ENCODE data around the gene GNAZ. TPM values are rescaled to one million over a fixed set of nuclear protein-coding genes. Genes with fewer than 3 reads are reported as not detected.

GNAZ gene
- polyA plus RNA-seq, 1 donor from 2014 or later, result 52.0 TPM

DNA sequence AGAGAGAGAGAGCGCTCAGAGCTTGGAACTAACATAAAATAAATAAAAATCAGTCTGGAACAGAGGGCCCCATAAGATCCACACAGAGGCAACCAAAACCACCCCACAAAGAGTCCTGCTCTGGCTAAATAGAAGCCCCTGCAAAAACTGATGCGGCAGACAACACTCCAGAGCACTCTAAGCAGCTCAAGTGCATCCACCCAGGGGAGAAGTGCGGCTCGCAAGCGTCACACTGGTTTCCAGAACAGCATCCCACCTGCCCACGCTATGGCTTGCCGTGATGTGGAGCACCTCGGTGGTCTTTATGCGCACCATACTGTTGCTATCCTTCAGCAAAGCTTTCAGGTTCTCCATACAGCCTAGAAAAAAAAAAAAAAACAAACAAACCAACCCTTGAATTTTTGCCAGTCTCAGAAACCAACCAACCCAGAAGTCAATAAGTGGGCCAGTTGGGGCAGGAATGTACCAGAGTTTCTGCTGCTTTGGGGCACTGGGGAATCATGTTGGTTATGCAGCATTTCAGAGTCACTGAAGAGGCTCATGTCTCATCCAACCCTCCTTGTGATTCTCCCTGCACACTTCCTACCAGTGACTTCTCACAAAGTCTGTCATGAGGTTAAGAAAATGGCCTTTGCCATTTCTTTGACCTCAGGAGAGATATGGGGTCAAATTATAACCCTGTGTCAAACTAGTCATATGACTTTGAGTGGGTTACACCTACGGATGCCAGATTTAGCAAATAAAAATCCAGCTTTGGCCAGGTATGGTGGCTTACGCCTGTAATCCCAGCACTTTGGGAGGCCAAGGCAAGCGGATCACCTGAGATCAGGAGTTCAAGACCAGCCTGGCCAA, 68.5 kb downstream of the GNAZ start:
- Histone ChIP-seq H3K9me2 (ENCODE audit: insufficient read depth, low read length) (no peaks in the 10 kb centered on the region), H3K9me3 (ENCODE audit: low read length) (no peaks in the 10 kb centered on the region), H3K27ac (ENCODE audit: low read length) (no peak overlapping the region), H3K79me2 (replicated peaks; ENCODE audit: insufficient read depth, low read length) (no peaks in the 10 kb centered on the region), H3K4me2 (ENCODE audit: low read length) (no peak overlapping the region), H3K9ac (ENCODE audit: low read length) (no peak overlapping the region), H2AFZ (ENCODE audit: low read depth, low read length) (no peak overlapping the region), H3F3A (ENCODE audit: insufficient read depth, low read length, poor library complexity, severe bottlenecking) (no peaks in the 10 kb centered on the region), H3K36me3 (ENCODE audit: insufficient read depth, low read length) (no peaks in the 10 kb centered on the region), H3K4me3 (ENCODE audit: low read length) (no peak overlapping the region), H4K20me1 (ENCODE audit: insufficient read depth) (no peaks in the 10 kb centered on the region), H3K27me3 (ENCODE audit: insufficient read depth, low read depth, low read length) (no peaks in the 10 kb centered on the region)
- TF ChIP-seq MXI1 (conservative IDR thresholded peaks at IDR 0.05; ENCODE audit: poor library complexity, severe bottlenecking) (no peak), EZH2 (IDR thresholded peaks at IDR 0.05; ENCODE audit: borderline replicate concordance, insufficient read depth, low read length, poor library complexity, severe bottlenecking) (no peak), TAF1 (IDR thresholded peaks at IDR 0.05; ENCODE audit: low read depth) (no peak), SMC3 (conservative IDR thresholded peaks at IDR 0.05; ENCODE audit: poor library complexity) (no peak), RAD21 (conservative IDR thresholded peaks at IDR 0.05) (no peak), EP300 (conservative IDR thresholded peaks at IDR 0.05; ENCODE audit: poor library complexity, severe bottlenecking) (no peak), POLR2AphosphoS5 (IDR thresholded peaks at IDR 0.05) (no peak)
- TF ChIP-seq, protein P1, sequence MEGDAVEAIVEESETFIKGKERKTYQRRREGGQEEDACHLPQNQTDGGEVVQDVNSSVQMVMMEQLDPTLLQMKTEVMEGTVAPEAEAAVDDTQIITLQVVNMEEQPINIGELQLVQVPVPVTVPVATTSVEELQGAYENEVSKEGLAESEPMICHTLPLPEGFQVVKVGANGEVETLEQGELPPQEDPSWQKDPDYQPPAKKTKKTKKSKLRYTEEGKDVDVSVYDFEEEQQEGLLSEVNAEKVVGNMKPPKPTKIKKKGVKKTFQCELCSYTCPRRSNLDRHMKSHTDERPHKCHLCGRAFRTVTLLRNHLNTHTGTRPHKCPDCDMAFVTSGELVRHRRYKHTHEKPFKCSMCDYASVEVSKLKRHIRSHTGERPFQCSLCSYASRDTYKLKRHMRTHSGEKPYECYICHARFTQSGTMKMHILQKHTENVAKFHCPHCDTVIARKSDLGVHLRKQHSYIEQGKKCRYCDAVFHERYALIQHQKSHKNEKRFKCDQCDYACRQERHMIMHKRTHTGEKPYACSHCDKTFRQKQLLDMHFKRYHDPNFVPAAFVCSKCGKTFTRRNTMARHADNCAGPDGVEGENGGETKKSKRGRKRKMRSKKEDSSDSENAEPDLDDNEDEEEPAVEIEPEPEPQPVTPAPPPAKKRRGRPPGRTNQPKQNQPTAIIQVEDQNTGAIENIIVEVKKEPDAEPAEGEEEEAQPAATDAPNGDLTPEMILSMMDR (IDR thresholded peaks at IDR 0.05; ENCODE audit: poor library complexity, severe bottlenecking), result no peak
- TF ChIP-seq, protein P2, sequence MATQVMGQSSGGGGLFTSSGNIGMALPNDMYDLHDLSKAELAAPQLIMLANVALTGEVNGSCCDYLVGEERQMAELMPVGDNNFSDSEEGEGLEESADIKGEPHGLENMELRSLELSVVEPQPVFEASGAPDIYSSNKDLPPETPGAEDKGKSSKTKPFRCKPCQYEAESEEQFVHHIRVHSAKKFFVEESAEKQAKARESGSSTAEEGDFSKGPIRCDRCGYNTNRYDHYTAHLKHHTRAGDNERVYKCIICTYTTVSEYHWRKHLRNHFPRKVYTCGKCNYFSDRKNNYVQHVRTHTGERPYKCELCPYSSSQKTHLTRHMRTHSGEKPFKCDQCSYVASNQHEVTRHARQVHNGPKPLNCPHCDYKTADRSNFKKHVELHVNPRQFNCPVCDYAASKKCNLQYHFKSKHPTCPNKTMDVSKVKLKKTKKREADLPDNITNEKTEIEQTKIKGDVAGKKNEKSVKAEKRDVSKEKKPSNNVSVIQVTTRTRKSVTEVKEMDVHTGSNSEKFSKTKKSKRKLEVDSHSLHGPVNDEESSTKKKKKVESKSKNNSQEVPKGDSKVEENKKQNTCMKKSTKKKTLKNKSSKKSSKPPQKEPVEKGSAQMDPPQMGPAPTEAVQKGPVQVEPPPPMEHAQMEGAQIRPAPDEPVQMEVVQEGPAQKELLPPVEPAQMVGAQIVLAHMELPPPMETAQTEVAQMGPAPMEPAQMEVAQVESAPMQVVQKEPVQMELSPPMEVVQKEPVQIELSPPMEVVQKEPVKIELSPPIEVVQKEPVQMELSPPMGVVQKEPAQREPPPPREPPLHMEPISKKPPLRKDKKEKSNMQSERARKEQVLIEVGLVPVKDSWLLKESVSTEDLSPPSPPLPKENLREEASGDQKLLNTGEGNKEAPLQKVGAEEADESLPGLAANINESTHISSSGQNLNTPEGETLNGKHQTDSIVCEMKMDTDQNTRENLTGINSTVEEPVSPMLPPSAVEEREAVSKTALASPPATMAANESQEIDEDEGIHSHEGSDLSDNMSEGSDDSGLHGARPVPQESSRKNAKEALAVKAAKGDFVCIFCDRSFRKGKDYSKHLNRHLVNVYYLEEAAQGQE (IDR thresholded peaks at IDR 0.05; ENCODE audit: borderline replicate concordance), result no peak

DNA sequence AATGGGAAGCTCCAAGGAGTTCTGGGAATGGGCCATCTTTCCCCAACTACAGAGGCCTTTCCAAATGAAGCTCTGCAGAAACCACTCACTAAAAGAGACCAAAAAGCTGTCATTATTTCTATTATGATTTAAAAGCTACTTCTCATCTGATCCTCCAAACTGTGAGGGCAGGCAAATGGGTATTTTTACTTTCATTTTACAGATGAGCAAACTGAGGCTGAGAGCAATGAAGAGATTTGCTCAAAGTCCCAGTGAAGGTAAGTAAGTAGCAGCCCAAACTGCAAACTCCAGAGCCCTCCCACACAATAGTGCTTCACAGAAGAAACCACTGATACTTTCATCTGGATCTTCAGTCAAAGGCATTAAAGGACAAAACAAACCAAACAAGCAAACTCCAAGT, 70.1 kb downstream of the GNAZ start:
- Histone ChIP-seq H4K20me1 (ENCODE audit: insufficient read depth) (no peaks in the 10 kb centered on the region), H3F3A (ENCODE audit: insufficient read depth, low read length, poor library complexity, severe bottlenecking) (peaks cover 4% of the 10 kb centered on the region), H3K36me3 (ENCODE audit: insufficient read depth, low read length) (no peaks in the 10 kb centered on the region), H3K4me3 (ENCODE audit: low read length) (no peak overlapping the region), H3K27me3 (ENCODE audit: insufficient read depth, low read depth, low read length) (no peaks in the 10 kb centered on the region), H3K4me2 (ENCODE audit: low read length) (no peak overlapping the region), H3K9me2 (ENCODE audit: insufficient read depth, low read length) (no peaks in the 10 kb centered on the region), H2AFZ (ENCODE audit: low read depth, low read length) (no peak overlapping the region), H3K79me2 (replicated peaks; ENCODE audit: insufficient read depth, low read length) (no peaks in the 10 kb centered on the region), H3K27ac (ENCODE audit: low read length) (no peak overlapping the region), H3K9me3 (ENCODE audit: low read length) (no peaks in the 10 kb centered on the region), H3K9ac (ENCODE audit: low read length) (no peak overlapping the region)
- no peak for TF ChIP-seq TAF1 (IDR thresholded peaks at IDR 0.05; ENCODE audit: low read depth)
- TF ChIP-seq, protein P2 (IDR thresholded peaks at IDR 0.05; ENCODE audit: borderline replicate concordance), result no peak
- TF ChIP-seq RAD21 (conservative IDR thresholded peaks at IDR 0.05), result no peak
- no peak for TF ChIP-seq EZH2 (IDR thresholded peaks at IDR 0.05; ENCODE audit: borderline replicate concordance, insufficient read depth, low read length, poor library complexity, severe bottlenecking)
- TF ChIP-seq EP300 (conservative IDR thresholded peaks at IDR 0.05; ENCODE audit: poor library complexity, severe bottlenecking), result no peak
- TF ChIP-seq POLR2AphosphoS5 (IDR thresholded peaks at IDR 0.05), result no peak
- TF ChIP-seq MXI1 (conservative IDR thresholded peaks at IDR 0.05; ENCODE audit: poor library complexity, severe bottlenecking), result no peak
- TF ChIP-seq SMC3 (conservative IDR thresholded peaks at IDR 0.05; ENCODE audit: poor library complexity), result no peak
